GM18907 (cell line): ENCODE results near the gene LRRN2.
"Not testable (repeated sequence)": the region's sequence is repeated elsewhere in the genome, so short reads cannot be mapped to it uniquely, and the experiment has no call there.

Experiments
- ATAC-seq: cut with Tn5 transposase; IDR thresholded peaks from one replicate; pipeline ENCODE4 v1.9.1; 2021; ENCODE audit warnings: mild to moderate bottlenecking, moderate library complexity; ENCODE audit not compliant: unreplicated experiment

Gene LRRN2

GRCh38 chr1:204685236-204686006, at the start of gene LRRN2:
Gene LRRN2, minus strand, starts transcription at chr1:204685738. Its CDS starts 65,746 bp downstream, at chr1:204619992.
- no peak for ATAC-seq

DNA sequence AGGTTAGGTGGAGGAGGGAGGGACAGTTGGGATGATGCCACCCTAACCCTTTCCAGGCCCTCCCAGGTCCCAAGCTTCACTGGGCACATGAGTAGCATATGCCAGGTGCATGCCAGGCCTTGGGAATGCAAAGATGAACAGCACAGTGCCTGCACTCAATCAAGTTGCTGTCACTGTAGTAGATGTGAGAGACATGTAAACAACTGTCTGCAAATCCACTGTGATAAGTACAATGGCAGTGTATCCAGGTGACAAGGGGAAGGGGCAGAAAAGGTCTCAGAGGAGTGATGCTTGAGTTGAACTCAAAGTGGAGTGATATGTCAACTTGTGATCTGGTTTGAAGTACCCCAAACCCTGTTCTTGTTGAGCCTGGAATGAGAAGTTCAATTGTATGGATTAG, 49.5 kb upstream of the LRRN2 start:
- ATAC-seq: no peak

DNA sequence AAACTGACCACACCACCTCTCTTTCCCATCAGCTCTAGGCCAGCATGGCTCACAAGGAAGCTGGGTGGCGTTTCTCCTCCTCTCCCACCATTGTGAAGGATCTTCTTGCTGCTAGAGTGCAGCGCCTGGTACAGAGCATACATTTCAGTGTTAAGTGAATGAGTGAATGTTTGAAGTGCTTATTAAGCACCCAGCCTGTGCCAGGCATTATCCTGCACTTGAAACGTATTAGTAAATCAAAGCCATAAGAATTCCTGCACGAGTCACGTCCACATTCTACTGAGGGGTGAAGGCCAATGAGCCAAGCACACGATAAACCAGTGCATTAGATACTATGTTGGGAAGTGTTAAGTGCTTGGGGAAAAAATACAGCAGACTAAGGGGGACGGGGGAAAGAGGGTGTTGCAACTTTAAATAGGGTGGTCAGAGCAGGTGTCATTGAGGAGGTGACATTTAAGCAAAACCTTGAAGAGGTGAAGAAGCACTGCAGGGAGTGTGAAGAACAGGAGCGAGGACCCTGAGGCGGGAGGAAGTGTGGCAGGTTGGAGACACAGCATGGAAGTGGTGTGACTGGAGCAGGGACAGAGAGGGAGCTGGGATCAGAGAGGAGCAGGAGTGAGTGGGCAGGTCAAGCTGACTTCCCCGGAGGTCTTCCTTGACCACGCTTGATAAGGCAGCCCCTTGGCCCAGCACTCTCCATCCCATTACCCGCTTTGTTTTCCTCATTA, 48.5 kb upstream of the LRRN2 start:
- no peak for ATAC-seq

DNA sequence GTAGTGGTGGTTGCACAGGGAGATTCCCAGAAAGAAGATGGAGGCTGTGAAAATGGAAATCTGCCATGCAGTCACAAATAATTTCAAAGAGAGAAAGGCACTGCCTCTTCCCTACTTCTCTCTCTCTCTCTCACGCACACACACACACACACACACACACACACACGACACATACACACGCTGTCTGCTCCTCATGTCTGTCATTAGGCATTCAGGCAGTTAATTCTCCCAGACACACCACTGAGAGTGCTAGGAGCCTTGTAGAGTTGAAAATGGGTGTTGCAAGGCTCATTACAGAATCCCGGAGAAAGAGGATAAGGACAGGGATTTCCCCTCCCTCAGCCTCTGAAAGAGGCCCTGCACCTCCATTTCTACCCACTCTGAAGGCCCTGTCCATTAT, 47.8 kb upstream of the LRRN2 start:
- ATAC-seq: no peak

GRCh38 chr1:204731985-204732575, 46.5 kb upstream of the LRRN2 start:
- no peak for ATAC-seq

- no peak for ATAC-seq
These were observed 46.0 kb upstream of the LRRN2 start for GRCh38 chr1:204731509-204731908.

GRCh38 chr1:204730826-204731459, 45.4 kb upstream of the LRRN2 start:
- ATAC-seq: no peak

GRCh38 chr1:204729516-204729915, 44.0 kb upstream of the LRRN2 start:
- no peak for ATAC-seq

DNA sequence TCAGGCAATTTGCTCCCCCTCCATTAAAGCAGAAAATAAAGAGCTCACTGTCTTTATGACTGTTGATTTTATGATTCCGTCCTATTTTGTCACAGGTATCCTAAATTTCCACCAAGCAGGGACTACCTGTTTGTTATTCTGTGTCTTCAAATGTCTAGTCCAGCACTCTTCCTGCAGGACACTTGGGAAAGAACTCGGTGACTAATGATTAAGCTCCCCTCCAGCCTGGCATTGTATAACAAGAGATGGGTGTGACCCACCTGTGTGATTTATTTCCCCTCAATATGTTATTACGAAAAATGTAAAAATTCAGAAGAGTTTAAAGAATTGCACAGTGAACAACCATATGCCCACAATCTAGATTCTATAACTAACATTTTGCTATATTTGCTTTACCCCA, 42.9 kb upstream of the LRRN2 start:
- no peak for ATAC-seq

- ATAC-seq: no peak
These were observed 42.5 kb upstream of the LRRN2 start for GRCh38 chr1:204728045-204728444.

GRCh38 chr1:204727438-204727837, 41.9 kb upstream of the LRRN2 start:
- not testable (repeated sequence) for ATAC-seq

GRCh38 chr1:204726478-204726877, 40.9 kb upstream of the LRRN2 start:
- ATAC-seq: no peak

DNA sequence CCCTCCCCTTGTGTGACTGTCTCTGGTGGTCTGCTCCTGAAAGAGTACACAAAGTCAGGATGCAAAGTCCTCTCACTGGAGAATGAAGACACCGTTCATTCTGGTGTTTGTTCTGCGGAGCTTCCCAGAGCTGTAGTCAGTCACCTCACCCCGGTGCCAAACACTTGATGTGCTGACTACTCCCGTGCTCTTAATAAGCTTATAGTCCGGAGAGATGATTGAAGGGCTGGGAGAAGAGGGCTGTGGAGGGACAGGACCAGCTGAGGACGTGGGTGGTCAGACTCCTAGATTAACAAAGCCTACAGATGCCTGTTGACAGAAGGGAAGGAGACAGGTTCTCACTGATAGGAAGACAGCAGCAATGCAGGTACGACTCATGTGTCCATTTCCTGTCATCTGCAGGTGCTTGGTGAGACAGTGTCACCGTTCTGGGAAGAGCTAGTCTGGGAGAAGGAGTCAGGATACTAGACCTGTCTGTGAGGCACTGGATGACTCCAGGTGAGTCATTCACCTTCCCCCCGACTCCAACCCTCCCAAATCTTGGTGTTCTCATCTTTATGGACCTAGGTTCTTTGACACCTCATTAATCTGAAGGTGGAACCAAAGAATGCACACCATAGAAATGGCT, 40.4 kb upstream of the LRRN2 start:
- no peak for ATAC-seq

DNA sequence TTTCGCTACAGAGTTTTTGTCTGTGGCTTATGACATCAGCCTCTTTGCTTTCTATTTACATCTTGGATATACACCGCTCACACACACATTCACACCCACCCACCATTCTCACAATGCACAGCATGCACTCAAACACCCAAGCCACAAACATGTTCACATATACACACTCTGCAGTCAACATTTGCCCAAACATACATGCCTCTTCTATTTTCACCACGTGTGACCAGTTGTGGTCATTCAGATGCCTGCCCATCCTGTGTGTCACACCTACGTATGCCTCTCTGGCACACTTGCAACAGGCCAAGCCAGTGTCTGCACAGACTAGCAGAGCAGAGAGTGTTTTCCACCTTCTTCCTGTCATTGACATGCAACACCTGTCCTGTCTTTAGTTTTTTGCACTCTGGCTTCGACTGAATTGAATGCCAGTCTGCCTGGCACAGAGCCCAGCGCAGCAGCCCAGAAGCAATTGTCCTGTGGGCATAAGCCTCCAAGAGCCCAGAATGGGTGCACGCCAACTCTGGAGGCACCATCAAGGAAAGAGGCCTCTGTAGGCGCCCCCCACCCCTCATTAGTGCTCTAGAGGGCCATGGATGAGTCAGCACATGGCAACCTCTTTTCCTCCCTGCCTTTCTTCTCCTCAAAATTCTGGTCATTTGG, 37.7 kb upstream of the LRRN2 start:
- no peak for ATAC-seq

DNA sequence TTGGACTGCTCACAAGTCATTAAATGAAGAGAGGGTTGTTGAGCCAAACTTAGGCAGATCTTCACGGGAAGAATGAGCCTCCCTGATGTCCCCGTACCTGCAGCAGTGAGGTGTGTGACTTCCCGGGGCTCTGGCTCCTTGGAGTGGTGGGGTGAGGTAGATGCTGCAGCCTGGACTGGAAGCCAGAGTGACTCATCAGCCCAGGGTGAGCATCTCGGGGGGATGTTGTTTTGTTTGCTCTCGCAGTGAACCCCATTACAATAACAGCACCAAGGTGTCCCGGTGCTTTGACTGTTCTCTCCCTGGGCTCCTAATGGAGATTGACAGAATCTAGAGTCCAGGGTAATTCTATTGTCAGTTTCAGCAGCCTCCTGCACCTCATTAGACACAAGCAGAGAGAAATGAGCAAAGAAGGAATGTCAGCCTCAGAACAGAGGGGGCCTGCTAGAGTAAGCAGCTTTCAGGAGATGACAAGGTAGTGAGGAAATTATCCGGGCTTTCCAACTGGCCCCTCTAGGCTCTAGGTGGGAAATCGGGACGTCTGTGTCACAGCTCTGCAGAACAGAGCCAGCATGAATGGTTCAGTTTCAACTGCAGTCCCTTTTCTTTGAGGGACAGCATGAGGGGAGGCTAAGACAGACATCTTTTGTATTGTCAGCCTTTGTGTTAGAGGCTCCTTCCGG, 36.0 kb upstream of the LRRN2 start:
- no peak for ATAC-seq

- no peak for ATAC-seq
These were observed 31.1 kb upstream of the LRRN2 start for GRCh38 chr1:204716660-204717059.

- ATAC-seq: no peak
These were observed 29.4 kb upstream of the LRRN2 start for GRCh38 chr1:204714861-204715511.

- ATAC-seq: no peak
These were observed 28.8 kb upstream of the LRRN2 start for GRCh38 chr1:204714194-204714860.

GRCh38 chr1:204713541-204713940, 28.0 kb upstream of the LRRN2 start:
- no peak for ATAC-seq
